Kidney capillary endothelial cell (primary cell): ENCODE measurements around the gene AKT1S1.

Experiments
- DNase-seq: peaks from one replicate; pipeline ENCODE4 v3.0.0-alpha.2; 2018; ENCODE audit warnings: low spot score

The AKT1S1 gene

GRCh38 chr19:49907745-49908446 is 30.7 kb upstream of the AKT1S1 start:
- DNase-seq, result no peak

DNA sequence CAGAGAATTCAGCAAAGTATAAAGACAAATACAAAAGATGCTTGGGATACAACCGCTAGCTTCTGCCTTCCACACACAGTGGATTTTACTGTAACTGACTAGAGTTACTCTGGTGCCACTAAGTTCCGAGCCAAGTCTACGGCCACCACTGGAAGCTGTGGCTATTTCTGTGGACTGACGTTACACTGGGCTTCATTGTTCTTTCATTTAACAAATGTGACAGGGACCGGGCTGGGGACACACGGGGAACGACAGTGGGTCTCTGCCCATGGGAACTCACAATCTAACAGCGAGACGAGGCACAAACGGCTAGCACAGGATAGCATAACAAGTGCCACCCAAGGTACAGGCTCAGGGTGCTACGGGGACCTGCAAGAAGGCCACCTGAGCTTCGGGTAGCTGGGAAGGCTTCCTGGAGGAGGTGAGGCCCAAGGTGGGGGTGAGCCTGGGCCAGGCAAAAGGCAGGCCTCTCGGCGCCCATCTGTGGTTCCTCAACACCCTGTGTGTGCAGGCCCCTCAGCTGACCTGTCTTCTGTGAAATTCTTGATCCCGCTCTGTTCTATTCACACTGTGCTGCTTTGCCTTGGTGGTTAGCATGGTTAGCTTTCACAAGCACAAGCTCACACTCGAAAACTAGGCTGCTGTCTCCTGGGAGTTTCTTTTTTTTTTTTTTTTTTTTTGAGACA is 29.9 kb upstream of the AKT1S1 start:
- no peak for DNase-seq

DNA sequence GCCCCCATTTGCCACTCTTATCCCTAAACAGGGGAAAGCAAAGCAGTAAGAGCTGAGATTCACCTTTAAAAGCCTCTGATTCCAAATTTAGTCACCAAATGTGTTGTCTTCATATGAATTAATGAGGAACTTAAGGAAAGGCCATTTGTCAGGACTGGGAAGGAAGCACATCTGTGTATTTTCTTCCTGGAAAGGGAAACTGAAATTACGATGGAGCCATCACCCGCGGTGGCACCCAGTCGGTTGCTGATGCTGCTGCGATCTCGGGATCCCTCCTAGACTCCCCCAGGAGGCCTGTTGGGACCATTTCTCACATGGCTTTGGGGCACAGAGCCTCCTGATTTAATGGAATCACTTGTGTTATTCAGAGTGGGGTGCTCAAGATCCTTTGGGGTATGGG is 27.0 kb upstream of the AKT1S1 start:
- no peak for DNase-seq

DNA sequence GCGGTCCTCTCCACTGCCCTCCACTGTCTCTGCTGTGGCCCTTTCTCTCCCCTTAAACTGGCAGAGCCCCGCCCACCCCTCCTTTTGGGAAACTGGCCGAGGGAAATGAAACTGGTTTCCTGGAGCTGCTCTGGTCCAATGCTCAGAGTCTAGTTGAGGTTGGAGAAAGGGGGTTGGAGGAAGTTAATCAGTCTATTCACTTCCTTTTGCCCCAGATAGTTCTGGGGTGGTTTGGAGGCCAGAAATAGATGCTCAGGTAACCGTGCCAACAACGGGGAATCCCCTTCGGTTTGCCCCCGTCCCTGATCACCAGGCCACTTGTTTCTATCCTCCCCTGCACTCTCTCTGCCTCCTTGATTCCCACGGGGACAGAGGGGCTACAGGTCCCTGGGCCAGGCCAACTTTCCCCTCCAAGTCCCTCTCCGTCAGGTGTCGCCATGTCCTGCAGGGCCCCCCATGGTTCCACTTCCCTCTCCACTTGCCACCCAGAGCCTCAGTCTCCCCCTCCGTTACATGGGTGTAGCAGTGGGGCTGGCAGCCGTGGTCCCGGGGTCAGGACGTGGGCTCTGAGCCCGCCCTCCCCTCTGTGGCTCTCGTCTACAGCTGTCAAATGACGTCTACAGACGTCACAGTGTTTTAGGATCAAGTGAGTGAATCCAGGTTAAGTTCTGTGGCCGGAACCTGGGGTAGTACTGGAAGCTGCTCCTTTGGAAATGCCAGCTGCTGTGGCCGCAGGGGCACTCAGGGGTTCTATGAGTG is 19.9 kb upstream of the AKT1S1 start, which contains the start of gene IL4I1:
Gene IL4I1 (minus strand): TSS at position 25 of the 759 bp plus-strand sequence. CDS start 727 bp downstream, outside the sequence.
- DNase-seq, result peak; percentile 48

DNA sequence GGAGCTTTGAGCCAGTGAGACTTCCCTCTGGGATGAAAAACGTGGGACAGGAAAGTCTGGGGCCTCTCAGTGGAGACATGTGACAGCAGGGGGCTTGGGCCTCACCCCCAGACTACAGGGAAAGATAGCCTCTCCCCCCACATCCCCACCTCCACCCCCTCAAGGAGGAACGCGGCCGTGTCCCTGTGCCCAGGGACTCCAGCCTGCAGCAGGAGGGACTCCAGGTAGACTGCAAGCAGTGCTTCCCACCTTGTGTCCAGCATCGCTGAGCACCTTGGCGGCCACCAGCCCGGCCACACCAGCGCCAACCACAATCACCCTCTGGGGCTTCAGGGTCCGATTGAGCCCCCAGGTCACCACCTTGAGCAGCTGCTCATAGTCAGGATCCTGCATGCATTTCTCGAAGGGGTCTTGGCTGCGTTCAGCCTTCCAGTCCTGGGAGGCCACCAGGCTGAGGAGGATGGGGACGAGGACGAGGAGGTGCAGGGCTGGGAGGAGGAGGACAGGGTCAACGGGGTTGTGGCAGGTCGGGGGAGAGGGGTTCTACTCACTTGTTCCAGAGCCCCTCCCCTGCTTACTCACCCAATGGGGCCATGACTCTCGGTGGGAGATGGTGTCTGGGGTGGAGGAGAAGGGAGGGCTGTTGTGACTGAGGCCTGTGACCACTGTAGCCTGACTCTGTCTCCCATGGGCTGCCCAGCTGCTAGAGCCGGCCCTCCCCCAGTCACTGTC is 18.6 kb upstream of the AKT1S1 start:
- DNase-seq, result no peak

- DNase-seq, result no peak
These were observed 17.9 kb upstream of the AKT1S1 start for GRCh38 chr19:49894879-49895565.

DNA sequence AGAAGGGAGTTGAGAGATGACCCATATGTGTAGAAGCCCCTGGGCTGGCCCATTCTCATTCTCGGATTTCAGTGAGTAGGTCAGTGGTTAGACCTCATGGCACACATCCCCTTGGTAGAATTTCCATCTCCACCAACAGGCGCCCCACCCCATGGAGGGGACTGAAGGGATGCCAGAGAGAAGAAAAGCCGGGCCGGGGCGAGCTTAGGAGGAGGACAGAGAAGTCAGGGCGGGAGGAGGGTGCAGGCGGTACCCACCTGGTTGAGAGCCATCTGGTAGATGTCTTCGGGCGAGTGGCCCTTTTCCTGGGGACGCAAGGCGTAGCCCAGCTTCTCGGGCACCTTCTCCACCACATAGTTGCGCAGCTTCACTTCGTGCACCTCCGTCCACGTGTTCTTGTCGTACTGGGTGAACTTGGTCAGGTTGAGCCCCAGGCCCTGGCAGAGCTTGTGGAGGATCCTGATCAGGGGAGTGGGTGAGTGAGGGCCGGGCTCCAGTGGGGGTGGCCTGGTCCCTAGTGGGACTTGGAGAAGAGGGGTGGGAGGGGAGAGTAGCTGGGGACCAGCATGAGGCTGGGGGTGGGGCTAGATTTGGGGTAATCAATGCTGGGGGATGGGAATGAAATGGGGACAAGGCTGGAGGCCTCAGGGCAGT is 17.0 kb upstream of the AKT1S1 start:
- no peak for DNase-seq

DNA sequence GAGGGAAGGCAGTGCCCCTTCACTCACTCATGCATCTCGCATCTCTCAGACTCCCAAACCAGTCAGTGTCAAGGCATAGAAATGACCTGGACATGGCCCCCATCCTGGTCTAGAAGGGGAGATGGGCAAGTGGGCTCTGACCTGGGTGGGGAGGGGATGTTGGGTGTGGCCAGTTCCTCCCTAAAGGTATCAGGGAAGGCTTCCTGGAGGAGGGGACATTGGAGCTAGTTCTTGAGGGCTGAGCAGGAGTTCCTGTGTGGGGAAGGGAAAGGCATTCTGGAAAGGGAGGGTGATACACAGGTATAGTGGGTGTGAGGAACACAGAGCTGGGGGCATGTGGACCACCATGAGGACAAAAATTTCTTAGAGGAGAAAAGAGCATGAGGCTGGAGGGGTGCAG is 15.6 kb upstream of the AKT1S1 start:
- no peak for DNase-seq

DNA sequence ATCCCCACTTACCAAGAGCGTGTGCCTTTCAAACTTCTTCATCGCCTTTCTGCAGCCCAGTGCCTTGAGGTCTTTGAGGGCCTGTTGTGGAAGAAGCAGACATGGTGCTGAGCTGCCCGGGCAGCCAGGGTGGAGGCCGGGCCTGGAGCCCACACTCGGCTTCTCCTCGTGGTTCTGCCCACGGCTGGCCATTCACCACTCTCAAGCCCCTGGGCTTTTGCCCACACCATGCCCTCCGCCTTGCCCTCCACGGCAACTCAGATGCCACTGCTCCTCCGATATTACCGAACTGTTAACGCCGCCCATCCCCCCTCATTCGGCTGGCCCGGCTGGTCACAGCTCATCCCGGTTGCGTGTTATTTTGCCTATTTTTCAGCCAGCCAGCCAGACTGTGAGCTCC is 14.2 kb upstream of the AKT1S1 start:
- DNase-seq, result no peak

DNA sequence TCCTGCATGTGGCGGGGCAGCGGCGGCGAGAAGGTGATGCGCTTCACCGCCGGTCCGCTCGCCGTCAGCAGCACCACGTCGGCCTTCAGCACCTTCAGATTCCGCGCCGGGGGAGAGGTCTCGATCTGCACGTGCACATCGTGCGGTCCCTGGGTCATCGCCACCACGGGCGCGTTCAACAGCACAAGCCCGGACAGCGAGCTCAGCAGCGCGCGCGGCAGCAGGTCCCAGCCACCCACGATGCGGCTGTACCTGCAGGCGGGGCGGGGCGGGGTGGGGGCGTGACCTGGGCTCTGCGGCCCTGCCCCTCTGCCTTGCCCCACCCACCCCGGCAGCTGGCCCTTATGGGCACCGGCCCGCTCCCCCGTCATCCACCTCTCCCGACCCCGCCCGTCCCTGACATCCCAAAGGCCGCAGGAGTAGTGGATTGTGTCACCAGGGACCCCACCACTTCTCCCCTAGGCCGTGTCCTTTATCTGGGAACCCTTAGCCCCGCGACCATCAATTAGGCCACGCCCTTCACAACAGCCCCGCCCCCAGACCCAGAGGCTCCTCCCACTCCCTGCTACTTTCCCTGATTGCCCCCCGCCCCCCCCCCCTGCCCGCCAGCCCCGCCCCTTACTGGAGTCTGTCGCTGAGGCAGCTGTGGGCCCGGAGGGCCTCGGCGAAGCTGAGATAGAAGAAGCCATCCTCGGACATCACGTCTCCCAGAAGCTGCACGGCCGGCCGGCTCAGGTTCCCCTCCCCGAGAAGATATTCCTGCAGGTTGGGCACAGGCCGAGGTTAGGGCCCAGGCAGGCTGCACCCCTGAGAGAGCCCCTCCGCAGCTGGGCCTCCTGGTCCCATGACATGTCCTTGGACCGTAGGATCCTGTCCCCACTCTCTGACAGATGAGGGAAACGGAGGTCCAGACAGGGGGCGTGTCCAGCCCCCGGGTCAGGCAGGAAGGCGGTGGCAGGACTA is 13.5 kb upstream of the AKT1S1 start:
- no peak for DNase-seq

- DNase-seq, result peak; percentile 57
These were observed 12.7 kb upstream of the AKT1S1 start for GRCh38 chr19:49889687-49890348.

DNA sequence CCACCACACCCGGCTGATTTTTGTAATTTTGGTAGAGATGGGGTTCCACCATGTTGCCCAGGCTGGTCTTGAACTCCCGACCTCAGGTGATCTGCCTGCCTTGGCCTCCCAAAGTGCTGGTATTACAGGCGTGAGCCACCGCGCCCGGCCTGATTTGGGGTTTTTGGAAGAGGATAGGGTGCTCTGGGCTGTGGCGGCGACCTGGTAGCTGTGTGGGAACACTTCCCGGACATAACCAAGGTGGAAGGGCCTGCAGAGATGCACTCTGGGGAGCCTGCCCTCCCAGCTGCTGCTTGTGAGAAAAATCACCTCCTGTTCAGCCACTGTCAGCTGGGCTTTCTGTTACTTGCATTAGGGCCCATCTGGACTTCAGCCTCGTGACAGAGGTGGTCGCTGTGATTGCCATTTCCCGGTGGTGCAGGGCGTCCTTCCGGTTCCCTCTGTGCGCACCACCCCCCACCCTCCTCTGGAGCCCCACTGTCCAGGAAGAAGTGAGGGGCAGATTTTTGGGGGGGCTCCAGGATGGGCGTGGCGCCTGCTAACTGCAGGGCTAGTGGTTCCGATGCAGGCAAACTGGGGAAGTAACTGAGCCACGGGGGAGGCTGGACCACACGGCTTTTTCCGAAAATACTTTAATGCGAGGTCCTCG is 12.0 kb upstream of the AKT1S1 start:
- no peak for DNase-seq

- no peak for DNase-seq
These were observed 11.3 kb upstream of the AKT1S1 start for GRCh38 chr19:49888510-49888824.

DNA sequence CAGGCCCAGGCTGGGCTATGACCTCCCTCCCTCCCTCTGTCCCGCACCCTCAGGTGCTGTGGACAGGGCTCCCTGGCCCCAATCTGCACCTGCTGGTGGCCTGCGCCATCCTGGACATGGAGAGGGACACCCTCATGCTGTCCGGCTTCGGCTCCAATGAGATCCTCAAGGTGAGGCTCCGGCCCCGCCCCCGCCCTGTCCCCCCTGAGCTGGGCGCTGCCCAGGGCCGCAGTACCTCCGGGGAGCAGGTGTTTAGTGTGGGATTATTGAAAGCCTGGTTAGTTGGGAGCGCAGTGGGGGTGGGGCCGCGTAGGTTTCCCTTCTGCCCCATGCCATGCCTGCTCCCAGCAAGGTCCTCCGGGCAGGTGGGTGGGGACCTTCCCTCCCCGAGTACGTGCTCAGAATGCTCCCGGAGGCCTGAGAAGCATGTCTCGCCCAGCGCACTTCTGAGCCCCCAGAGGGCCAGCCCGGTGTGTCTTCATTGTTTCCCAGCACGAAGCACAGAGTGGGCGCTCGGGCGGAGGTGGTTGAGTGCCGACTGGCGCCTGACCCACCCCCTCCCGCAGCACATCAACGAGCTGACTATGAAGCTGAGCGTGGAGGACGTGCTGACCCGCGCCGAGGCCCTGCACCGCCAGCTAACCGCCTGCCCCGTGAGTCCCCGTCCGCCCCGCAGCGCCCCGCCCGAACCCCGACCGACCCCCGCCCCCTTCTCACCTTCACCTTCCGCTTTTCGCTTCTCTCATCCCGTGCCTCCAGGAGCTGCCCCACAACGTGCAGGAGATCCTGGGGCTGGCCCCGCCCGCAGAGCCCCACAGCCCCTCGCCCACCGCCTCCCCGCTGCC is 10.7 kb upstream of the AKT1S1 start:
- no peak for DNase-seq

DNA sequence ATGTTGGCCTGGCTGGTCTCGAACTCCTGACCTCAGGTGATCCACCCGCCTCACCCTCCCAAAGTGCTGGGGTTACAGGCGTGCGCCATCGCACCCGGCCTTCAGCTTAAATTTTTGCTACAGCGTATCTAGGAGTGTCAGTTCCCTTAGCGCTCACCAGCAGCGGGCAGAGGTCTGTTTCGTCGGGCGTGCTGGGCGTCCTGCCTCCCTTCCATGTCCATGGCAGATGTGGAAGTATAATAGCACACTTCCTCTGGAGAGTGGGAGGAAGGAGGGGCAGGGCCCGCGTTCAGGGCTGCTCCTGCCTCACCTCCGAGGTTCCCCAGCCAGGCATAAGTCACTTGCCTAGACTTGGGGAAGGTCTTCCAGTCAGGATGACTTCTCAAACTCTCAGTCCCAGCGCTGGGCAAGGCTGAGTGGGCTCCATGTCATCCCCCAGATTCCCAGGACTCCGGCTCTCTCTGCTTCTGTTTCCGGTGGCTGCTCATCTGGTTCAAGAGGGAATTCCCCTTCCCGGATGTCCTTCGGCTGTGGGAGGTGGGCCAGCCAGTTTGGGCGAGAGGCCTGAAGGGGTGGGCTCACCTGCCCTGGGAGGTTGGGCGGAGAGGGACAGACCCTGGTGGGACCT is 10.0 kb upstream of the AKT1S1 start:
- no peak for DNase-seq

- no peak for DNase-seq
These were observed 7.6 kb upstream of the AKT1S1 start for GRCh38 chr19:49884760-49885159.

- no peak for DNase-seq
These were observed 7.0 kb upstream of the AKT1S1 start for GRCh38 chr19:49884109-49884508.

DNA sequence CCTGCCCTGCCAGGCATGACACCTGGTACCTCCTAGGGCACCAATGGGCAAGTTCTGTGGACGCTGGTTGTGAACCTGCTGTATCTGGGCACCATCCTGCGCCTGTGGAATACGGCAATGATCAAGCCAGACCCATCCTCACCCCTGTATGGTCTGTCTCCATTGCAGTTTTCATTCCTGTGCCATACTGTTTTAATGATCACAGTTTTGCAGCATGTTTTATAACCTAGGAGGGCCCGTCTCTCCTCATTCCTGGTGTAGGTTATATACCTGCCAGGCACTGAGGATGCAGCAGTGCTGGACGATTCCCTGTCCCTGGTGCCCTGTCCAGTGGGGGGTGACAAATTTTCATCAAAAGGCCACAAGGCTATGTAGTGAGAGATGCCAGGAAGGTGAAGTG is 5.9 kb upstream of the AKT1S1 start:
- no peak for DNase-seq
